Type B pancreatic cell (in vitro differentiated cells): ENCODE results near the gene SLC22A3. TPM values are rescaled to one million over a fixed set of nuclear protein-coding genes. Genes with fewer than 3 reads are reported as not detected.

Experiments used
- DNase-seq: peaks from one replicate; pipeline ENCODE4 v3.0.0; 2021; ENCODE audit warnings: mixed read lengths; ENCODE audit not compliant: unreplicated experiment; ENCODE audit errors: extremely low spot score
- H3K27ac Mint-ChIP-seq: 2 replicates; pipeline ENCODE4 v1.8.0; 2021; ENCODE audit warnings: mild to moderate bottlenecking, mixed read lengths
- H3K27me3 Mint-ChIP-seq: 2 replicates; pipeline ENCODE4 v1.8.0; 2021; ENCODE audit warnings: mixed read lengths
- H3K36me3 Mint-ChIP-seq: 2 replicates; pipeline ENCODE4 v1.8.0; 2021; ENCODE audit warnings: mixed read lengths
- H3K4me1 Mint-ChIP-seq: one replicate; pipeline ENCODE4 v1.8.0; 2021; ENCODE audit warnings: mixed read lengths; ENCODE audit not compliant: unreplicated experiment
- H3K4me3 Mint-ChIP-seq: 2 replicates; pipeline ENCODE4 v1.8.0; 2021; ENCODE audit warnings: mild to moderate bottlenecking, mixed read lengths
- H3K9me3 Mint-ChIP-seq: 2 replicates; pipeline ENCODE4 v1.8.0; 2021; ENCODE audit warnings: mixed read lengths
- CTCF ChIP-seq: fragments of 200-600 bp; sonication (generic); conservative IDR thresholded peaks from 2 replicates; pipeline ENCODE4 v1.5.0; 2021; ENCODE audit warnings: antibody characterized with exemption, mild to moderate bottlenecking
- total RNA-seq: library from RNA; stranded (reverse); gene quantifications from 2 replicates; pipeline ENCODE4 v1.2.1, GENCODE V29; 2021; ENCODE audit warnings: low replicate concordance

The SLC22A3 gene
- total RNA-seq, 1 donor from 2014 or later = 0.87 TPM

GRCh38 chr6:160494576-160494975, 146.4 kb downstream of the SLC22A3 start:
- no peak overlapping the region for H3K27ac Mint-ChIP-seq
- no peak for DNase-seq
- H3K9me3 Mint-ChIP-seq = no peaks in the 10 kb centered on the region
- TF ChIP-seq CTCF = no peak
- no peaks in the 10 kb centered on the region for H3K4me1 Mint-ChIP-seq
- H3K4me3 Mint-ChIP-seq = no peak overlapping the region
- H3K27me3 Mint-ChIP-seq = no peaks in the 10 kb centered on the region
- H3K36me3 Mint-ChIP-seq = no peaks in the 10 kb centered on the region

GRCh38 chr6:160500639-160501038, 152.5 kb downstream of the SLC22A3 start:
- H3K27ac Mint-ChIP-seq = no peak overlapping the region
- H3K4me1 Mint-ChIP-seq = no peaks in the 10 kb centered on the region
- H3K4me3 Mint-ChIP-seq = no peak overlapping the region

More at GRCh38 chr6:160500639-160501038, 152.5 kb downstream of the SLC22A3 start:
- peaks cover 4% of the 10 kb centered on the region for H3K9me3 Mint-ChIP-seq
- TF ChIP-seq CTCF = no peak
- no peaks in the 10 kb centered on the region for H3K27me3 Mint-ChIP-seq
- no peak for DNase-seq
- no peaks in the 10 kb centered on the region for H3K36me3 Mint-ChIP-seq

Other genes starting within 250 kb of the SLC22A3 start
- gene SLC22A1, start 226.6 kb upstream of the SLC22A3 start, total RNA-seq = 1.2 and 3.0 TPM in 2 replicates
- gene SLC22A2, start 89.6 kb upstream of the SLC22A3 start, total RNA-seq = not detected in 2 replicates